Osteocyte (in vitro differentiated cells): Measurements from ENCODE around the gene ECI2. TPM values are rescaled to one million over a fixed set of nuclear protein-coding genes. Genes with fewer than 3 reads are reported as not detected.

ENCODE experiments used
- DNase-seq: peaks from one replicate; pipeline ENCODE4 v3.0.0; 2021; ENCODE audit warnings: mixed read lengths; ENCODE audit not compliant: unreplicated experiment; ENCODE audit errors: extremely low spot score
- H3K27ac Mint-ChIP-seq: one replicate; pipeline ENCODE4 v1.8.0; 2021; ENCODE audit warnings: mild to moderate bottlenecking, mixed read lengths; ENCODE audit not compliant: unreplicated experiment
- H3K27me3 Mint-ChIP-seq: one replicate; pipeline ENCODE4 v1.8.0; 2021; ENCODE audit warnings: mixed read lengths; ENCODE audit not compliant: unreplicated experiment
- H3K36me3 Mint-ChIP-seq: one replicate; pipeline ENCODE4 v1.8.0; 2021; ENCODE audit warnings: mixed read lengths; ENCODE audit not compliant: unreplicated experiment
- H3K4me1 Mint-ChIP-seq: one replicate; pipeline ENCODE4 v1.8.0; 2021; ENCODE audit warnings: mixed read lengths; ENCODE audit not compliant: unreplicated experiment
- H3K4me3 Mint-ChIP-seq: one replicate; pipeline ENCODE4 v1.8.0; 2021; ENCODE audit warnings: mild to moderate bottlenecking, moderate library complexity, mixed read lengths; ENCODE audit not compliant: unreplicated experiment
- H3K9me3 Mint-ChIP-seq: one replicate; pipeline ENCODE4 v1.8.0; 2021; ENCODE audit warnings: mixed read lengths; ENCODE audit not compliant: unreplicated experiment
- CTCF ChIP-seq: fragments of 200-600 bp; sonication (generic); IDR thresholded peaks from 2 replicates; pipeline ENCODE4 v1.5.0; 2021; ENCODE audit warnings: antibody characterized with exemption, mild to moderate bottlenecking, moderate library complexity
- total RNA-seq: library from RNA; stranded (reverse); gene quantifications from 2 replicates; pipeline ENCODE4 v1.2.1, GENCODE V29; 2021

Gene ECI2
- total RNA-seq, 1 donor from 2014 or later: 37.8 TPM

DNA sequence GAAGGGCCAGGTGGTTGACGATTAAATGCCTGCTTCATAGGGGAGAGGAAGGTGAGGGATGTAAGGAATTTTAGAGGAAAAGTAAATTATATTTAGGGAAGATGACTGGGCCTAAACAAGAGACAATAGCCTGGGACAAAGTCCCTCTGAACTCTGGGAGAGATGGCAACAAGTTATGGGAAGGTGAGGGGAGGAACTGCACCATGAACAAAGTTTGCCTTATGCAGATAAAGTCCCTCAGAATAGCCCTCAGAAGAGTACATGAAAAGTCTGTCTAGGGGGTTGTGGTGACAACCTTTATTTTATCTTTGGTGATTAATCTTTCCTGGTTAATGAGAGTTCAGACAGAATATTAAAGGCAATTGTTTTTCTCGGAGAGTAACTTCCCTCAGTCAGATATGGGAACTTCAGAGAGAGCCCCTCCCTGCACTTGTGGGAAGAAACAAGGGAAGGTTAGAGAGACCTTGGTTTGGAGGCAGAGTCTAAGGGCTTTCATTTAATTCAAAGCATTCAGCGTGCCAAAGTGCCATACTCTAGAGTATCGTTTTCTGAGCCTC, 29.3 kb downstream of the ECI2 start:
- Mint-ChIP-seq H3K27me3 (peaks cover 11% of the 10 kb centered on the region), H3K4me3 (no peak overlapping the region), H3K4me1 (peaks cover 20% of the 10 kb centered on the region), H3K36me3 (no peaks in the 10 kb centered on the region), H3K27ac (no peak overlapping the region), H3K9me3 (no peaks in the 10 kb centered on the region)
- no peak for DNase-seq
- TF ChIP-seq CTCF: no peak

DNA sequence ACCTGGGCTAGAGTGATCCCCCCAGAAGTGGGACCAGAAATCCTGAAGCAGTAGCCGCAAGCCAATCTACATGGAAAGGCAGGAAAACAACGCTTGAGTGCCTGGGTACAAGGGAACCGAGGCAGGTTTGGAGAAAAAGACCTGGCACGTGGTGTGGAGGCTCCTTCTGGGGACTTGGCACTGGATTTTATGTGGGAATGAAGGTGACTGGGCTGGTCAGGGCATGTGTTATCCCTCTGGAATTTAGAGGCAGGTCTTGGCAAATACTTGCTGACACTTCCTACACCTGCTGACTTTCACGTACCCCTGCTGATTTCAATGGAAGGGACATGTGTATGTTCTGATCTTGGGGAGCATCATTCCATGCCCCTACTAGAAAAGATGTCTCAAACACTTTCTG, 31.4 kb downstream of the ECI2 start:
- Mint-ChIP-seq H3K9me3 (no peaks in the 10 kb centered on the region), H3K4me1 (peaks cover 9% of the 10 kb centered on the region), H3K27ac (no peak overlapping the region), H3K36me3 (no peaks in the 10 kb centered on the region), H3K4me3 (no peak overlapping the region), H3K27me3 (peaks cover 11% of the 10 kb centered on the region)
- no peak for DNase-seq
- TF ChIP-seq CTCF: no peak

GRCh38 chr6:4102687-4103244, 32.6 kb downstream of the ECI2 start:
- TF ChIP-seq CTCF: no peak
- no peak for DNase-seq
- Mint-ChIP-seq H3K4me3 (no peak overlapping the region), H3K9me3 (no peaks in the 10 kb centered on the region), H3K4me1 (peaks cover 2% of the 10 kb centered on the region), H3K36me3 (no peaks in the 10 kb centered on the region), H3K27me3 (peaks cover 6% of the 10 kb centered on the region), H3K27ac (no peak overlapping the region)

DNA sequence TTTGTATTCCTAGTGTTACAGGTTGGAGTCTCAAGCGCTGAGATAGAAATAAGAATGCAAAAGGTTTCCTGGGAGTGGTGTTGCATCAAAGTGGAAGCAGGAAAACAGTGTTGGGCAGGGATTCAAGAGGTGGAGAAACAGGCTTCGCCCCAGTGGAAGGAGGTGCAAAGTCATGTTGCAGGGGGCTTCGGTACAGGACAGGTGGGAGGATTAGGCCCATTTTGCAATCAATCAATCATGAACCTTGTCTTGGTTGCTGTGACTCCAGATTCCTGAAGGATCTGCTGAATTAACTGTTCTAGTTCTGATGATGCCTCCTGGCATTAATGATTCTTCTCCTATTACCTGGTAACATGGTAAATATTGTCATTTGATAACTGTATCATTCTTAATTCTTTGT, 34.1 kb downstream of the ECI2 start:
- Mint-ChIP-seq H3K9me3 (no peaks in the 10 kb centered on the region), H3K4me3 (no peak overlapping the region), H3K27ac (no peak overlapping the region), H3K27me3 (peaks cover 4% of the 10 kb centered on the region), H3K36me3 (no peaks in the 10 kb centered on the region), H3K4me1 (no peaks in the 10 kb centered on the region)
- no peak for TF ChIP-seq CTCF
- DNase-seq: no peak

DNA sequence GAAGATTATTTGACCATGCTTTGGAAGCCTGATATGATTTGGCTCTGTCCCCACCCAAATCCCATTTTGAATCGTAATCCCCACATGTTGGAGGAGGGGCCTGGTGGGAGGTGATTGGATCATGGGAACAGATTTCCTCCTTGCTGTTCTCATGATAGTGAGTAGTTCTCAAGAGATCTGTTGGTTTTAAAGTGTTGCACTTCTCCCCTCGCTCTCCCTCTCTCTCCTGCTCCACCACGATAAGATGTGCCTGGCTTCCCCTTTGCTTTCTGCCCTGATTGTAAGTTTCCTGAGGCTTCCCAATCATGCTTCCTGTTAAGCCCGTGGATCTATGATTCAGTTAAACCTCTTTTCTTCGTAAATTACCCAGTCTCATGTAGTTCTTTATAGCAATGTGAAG, 34.7 kb downstream of the ECI2 start:
- Mint-ChIP-seq H3K4me1 (no peaks in the 10 kb centered on the region), H3K27me3 (no peaks in the 10 kb centered on the region), H3K4me3 (no peak overlapping the region), H3K9me3 (no peaks in the 10 kb centered on the region), H3K27ac (no peak overlapping the region), H3K36me3 (no peaks in the 10 kb centered on the region)
- TF ChIP-seq CTCF: no peak
- no peak for DNase-seq
